Subcutaneous adipose tissue (tissue), 4 donors: ENCODE results near the gene COLEC11. TPM values are rescaled to one million over a fixed set of nuclear protein-coding genes. Genes with fewer than 3 reads are reported as not detected.

Experiments used
- total RNA-seq, 4 donors: library from RNA; depleted of rRNA; stranded (reverse); fragments of >200 nt; gene quantifications; one replicate each; pipeline ENCODE4 v1.1.0, GENCODE V29; 2016
- TF ChIP-seq, protein P1 (sequence below): fragments of 450-650 bp; IDR thresholded peaks from one replicate; pipeline ENCODE4 v1.5.1; 2016; ENCODE audit warnings: low read depth, mild to moderate bottlenecking, control low read depth, antibody characterized with exemption, moderate library complexity

COLEC11 gene
- total RNA-seq, 4 donors from 2014 or later: 1.1 to 9.8 (median 2.3) TPM

- TF ChIP-seq, protein P1, sequence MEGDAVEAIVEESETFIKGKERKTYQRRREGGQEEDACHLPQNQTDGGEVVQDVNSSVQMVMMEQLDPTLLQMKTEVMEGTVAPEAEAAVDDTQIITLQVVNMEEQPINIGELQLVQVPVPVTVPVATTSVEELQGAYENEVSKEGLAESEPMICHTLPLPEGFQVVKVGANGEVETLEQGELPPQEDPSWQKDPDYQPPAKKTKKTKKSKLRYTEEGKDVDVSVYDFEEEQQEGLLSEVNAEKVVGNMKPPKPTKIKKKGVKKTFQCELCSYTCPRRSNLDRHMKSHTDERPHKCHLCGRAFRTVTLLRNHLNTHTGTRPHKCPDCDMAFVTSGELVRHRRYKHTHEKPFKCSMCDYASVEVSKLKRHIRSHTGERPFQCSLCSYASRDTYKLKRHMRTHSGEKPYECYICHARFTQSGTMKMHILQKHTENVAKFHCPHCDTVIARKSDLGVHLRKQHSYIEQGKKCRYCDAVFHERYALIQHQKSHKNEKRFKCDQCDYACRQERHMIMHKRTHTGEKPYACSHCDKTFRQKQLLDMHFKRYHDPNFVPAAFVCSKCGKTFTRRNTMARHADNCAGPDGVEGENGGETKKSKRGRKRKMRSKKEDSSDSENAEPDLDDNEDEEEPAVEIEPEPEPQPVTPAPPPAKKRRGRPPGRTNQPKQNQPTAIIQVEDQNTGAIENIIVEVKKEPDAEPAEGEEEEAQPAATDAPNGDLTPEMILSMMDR: no peak
These were observed 71.7 kb downstream of the COLEC11 start for GRCh38 chr2:3666613-3666975.

DNA sequence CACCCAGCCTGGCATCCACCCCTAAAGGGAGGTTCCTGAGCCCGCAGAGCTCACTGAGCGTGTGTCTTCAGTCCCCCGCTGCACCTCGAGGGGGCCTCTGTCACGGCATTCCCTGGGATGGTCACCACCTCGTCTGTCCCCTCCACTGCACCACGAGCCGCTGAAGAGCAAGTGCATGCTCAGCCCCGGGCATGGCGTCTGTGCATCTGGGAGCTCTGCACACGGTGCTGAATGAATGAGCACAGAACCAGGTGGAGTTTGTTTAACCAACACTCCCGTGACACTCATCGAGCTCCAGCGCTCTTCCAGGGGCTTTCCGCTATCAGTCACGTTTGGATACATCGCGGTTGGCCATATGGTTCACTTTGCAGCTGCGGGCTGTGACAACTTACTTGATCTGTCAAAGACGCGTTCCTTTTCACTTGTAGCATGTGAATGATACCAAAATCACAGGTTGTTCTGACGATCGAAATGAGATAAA is 72.3 kb downstream of the COLEC11 start:
- TF ChIP-seq, protein P1: no peak

- TF ChIP-seq, protein P1: no peak
These were observed 74.7 kb downstream of the COLEC11 start for GRCh38 chr2:3669656-3670055.

DNA sequence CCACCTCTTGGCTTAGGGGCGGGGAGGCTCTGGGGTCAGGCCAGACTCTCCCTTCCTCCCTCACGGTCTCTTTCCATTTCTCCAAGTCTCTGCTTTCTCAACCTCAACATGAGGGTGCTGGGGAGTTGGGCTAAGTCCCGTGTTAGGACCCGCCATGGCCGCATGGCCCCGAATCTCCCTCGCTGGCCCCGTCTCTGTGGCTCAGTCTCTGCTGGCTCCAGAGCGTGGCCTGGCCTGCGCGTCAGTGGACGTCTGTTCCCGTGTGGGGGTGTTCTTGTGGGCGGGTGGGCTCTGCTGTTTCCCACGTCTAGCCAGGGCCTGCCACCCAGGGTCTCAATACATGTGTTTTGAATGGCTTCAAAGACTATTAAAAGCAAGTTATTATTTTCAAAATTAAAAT is 75.5 kb downstream of the COLEC11 start:
- TF ChIP-seq, protein P1: no peak

DNA sequence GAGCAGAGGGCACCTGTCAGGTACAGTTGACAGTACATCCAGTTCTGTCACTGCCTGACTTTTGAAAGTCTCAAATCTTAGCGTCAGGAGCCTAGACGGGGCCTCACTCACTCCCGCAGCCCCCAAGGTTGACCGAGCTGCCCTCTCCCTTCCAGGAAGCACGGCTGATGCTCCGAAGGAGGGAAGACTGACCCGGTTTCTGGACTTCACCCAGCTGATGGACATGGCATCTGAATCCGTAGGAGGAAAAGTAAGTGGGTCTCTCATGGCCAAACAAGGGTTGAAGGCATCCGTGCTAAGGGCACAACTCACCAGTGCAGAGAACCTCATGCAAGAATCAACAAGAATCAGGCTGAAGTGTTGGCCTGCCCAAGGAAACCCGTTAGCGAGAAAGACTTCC is 76.0 kb downstream of the COLEC11 start:
- TF ChIP-seq, protein P1: no peak

DNA sequence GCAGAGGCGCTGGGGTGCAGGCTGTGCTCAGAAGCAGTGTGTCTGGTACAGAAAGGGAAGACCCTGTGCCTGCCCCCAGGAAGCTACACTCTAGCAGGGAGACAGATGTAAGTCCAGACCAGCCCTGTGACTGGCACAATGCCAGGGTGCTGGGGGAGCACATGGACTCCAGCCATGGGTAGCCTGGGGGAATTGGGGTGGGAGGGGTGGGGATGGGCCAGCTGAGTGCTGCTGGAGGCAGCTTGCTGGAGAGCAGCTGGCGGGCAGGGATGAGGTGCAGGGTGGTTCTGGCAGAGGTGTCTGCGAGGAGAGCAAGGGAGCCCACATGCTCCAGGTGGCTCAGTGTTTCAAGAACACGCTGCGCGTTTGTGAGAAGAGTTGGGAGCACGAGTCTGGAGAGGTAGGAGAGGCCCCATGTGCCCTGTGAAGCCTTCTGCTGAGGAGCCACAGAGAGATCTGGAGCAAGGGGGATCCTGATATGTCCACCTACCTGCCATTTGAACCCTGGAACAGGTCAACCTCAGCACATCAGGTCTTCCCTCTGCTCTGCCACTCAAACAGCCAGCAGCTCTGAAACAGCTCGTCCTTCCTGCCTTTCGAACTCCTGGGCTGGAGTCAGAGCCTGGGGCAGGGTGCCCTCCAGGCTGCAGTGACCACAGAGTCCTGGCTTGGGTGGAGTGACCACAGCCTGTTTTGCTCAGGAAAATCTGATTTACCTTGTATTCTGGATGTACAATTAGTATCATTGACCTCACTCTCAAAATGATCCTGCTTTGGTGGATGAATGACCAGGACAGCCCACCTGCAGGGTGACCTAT is 78.2 kb downstream of the COLEC11 start:
- TF ChIP-seq, protein P1: no peak

DNA sequence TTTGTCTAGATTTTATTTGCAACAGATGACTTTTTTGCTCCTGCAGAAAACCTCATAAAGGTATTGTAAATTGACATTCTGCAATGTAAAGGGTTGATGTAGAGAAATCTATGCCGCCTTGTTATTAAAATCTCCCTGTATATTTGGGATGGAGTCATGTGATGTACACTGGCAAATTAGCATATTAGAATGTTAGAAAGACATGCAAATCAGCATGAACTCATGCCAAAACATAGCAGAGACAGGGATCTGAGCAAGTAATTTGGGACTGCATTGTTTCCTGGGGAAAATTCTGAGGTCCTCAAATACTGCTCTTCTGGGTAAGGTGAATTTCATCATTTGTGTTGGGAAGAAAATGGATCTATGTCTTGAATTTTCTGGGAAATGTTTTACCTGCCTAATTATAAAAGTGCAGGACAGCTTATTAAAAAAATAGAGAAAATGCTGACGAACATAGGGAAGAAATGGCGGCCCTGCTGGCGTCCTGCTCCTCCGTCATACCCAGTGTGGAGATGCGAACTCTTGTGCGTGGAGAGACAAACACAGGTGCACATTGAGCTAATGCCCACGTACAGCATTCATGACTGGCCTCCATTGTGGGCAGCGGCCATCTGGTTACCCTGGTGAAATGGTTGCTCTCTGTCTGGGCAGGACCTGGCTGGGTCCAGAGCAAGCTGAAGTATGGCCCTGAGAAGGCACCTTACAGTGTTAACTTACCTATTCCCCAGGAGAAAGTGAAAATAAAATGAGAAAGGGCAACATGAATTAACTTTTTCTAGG is 79.3 kb downstream of the COLEC11 start:
- TF ChIP-seq, protein P1: no peak
